Measurements from ENCODE around the gene DPYD. TPM values are rescaled to one million over a fixed set of nuclear protein-coding genes. Genes with fewer than 3 reads are reported as not detected.

DPYD gene
- total and polyA plus RNA-seq, 11 donors: 2.6 to 38.4 (median 7.8) TPM

DNA sequence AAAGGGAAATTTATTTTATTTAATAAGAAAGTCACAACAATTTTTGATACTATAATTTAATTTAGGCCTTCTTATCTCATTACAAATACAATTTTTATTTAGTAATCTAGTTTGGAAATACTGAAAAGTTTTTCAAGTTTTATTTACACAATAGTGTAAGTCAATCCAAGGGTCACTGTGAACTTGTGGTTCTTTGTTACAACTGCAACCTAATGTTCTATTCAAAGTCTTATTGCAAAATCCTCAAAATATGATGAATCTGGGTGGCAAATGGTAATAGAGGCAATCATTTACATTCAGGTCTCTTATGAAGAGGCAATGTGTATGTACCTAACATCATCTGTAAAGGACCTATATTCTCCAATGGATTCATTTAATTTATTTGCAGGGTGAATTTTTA lies 421.2 kb downstream of the DPYD start:
- no peak for ATAC-seq
- intact Hi-C loops (cut with DNase I): no loop called here
- DNase-seq: no peak
- H3K4me1 ChIP-seq: peaks cover 0 to 6% (median 0%) of the 10 kb centered on the region in 12 donors
- H3K4me3 ChIP-seq: no peak overlapping the region
- no peak overlapping the region for H3K27ac ChIP-seq
- no peaks in the 10 kb centered on the region for H3K27me3 ChIP-seq
- TF ChIP-seq, protein P1, sequence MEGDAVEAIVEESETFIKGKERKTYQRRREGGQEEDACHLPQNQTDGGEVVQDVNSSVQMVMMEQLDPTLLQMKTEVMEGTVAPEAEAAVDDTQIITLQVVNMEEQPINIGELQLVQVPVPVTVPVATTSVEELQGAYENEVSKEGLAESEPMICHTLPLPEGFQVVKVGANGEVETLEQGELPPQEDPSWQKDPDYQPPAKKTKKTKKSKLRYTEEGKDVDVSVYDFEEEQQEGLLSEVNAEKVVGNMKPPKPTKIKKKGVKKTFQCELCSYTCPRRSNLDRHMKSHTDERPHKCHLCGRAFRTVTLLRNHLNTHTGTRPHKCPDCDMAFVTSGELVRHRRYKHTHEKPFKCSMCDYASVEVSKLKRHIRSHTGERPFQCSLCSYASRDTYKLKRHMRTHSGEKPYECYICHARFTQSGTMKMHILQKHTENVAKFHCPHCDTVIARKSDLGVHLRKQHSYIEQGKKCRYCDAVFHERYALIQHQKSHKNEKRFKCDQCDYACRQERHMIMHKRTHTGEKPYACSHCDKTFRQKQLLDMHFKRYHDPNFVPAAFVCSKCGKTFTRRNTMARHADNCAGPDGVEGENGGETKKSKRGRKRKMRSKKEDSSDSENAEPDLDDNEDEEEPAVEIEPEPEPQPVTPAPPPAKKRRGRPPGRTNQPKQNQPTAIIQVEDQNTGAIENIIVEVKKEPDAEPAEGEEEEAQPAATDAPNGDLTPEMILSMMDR (IDR thresholded peaks at IDR 0.05): no peak
- TF ChIP-seq POLR2A (IDR thresholded peaks at IDR 0.05): no peak
- no peaks in the 10 kb centered on the region for H3K9me3 ChIP-seq
- H3K36me3 ChIP-seq: no peaks in the 10 kb centered on the region

GRCh38 chr1:97489834-97490233 lies 431.0 kb downstream of the DPYD start:
- WGBS, 4 donors: 55 to 64% (median 57%) methylated on average over 2 of the region's 2 CpGs
- no peaks in the 10 kb centered on the region for H3K36me3 ChIP-seq
- no peak for DNase-seq
- H3K9me3 ChIP-seq: no peaks in the 10 kb centered on the region
- no peak overlapping the region for H3K27ac ChIP-seq
- no peak overlapping the region for H3K4me3 ChIP-seq
- intact Hi-C loops (cut with DNase I): no loop called here
- no peaks in the 10 kb centered on the region for H3K4me1 ChIP-seq
- ATAC-seq: no peak
- TF ChIP-seq, protein P1 (IDR thresholded peaks at IDR 0.05): no peak
- no peak for TF ChIP-seq POLR2A (IDR thresholded peaks at IDR 0.05)
- H3K27me3 ChIP-seq: no peaks in the 10 kb centered on the region

DNA sequence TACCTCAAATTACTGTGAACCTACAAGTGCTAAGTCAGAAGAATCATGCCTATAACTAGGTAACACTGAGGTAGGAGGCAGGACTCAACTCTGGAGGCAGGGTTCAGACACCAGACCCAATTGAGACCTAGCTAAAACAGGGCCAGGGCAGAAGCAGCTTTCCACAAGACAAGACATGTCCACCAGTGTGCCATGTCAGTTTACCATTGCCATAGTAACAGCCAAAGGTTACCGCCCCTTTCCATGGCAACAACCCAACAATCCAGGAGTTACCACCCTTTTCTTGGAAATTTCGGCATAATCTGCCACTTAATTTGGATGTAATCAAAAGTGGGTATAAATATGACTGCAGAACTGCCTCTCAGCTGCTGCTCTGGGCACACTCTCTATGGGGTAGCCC lies 432.3 kb downstream of the DPYD start:
- H3K36me3 ChIP-seq: no peaks in the 10 kb centered on the region
- H3K9me3 ChIP-seq: no peaks in the 10 kb centered on the region
- H3K4me1 ChIP-seq: no peaks in the 10 kb centered on the region
- H3K27me3 ChIP-seq: no peaks in the 10 kb centered on the region
- DNase-seq (no peak), ATAC-seq (no peak)
- no peak overlapping the region for H3K27ac ChIP-seq
- intact Hi-C loops (cut with DNase I): no loop called here
- no peak overlapping the region for H3K4me3 ChIP-seq
- WGBS, 4 donors: 92 to 97% (median 95%) methylated on average over 2 of the region's 2 CpGs
- TF ChIP-seq, protein P1 (IDR thresholded peaks at IDR 0.05): no peak
- no peak for TF ChIP-seq POLR2A (IDR thresholded peaks at IDR 0.05)

GRCh38 chr1:97482022-97482421 lies 438.8 kb downstream of the DPYD start:
- no peaks in the 10 kb centered on the region for H3K4me1 ChIP-seq
- H3K36me3 ChIP-seq: no peaks in the 10 kb centered on the region
- intact Hi-C loops (cut with DNase I): no loop called here
- WGBS, 4 donors: 92 to 98% (median 96%) methylated on average over 1 of the region's 1 CpG
- ATAC-seq (no peak), DNase-seq (no peak)
- no peak overlapping the region for H3K4me3 ChIP-seq
- peaks cover 0 to 12% (median 0%) of the 10 kb centered on the region in 12 donors for H3K9me3 ChIP-seq
- no peak overlapping the region for H3K27ac ChIP-seq
- TF ChIP-seq, protein P1 (IDR thresholded peaks at IDR 0.05): no peak
- no peaks in the 10 kb centered on the region for H3K27me3 ChIP-seq
